Ovary (tissue), 3 donors: ENCODE measurements around the gene PTPRJ.

ENCODE experiments used
- CTCF ChIP-seq, 3 donors: fragments of 450-650 bp in 2 of 3; fragments of 200-600 bp in 1 of 3; IDR thresholded peaks; one replicate each; pipeline versions ENCODE4 v1.5.1 to v1.8.0; 2016 to 2022; ENCODE audit warnings: antibody characterized with exemption in 3 of 3, mild to moderate bottlenecking in 1 of 3
- EP300 ChIP-seq: sonication (generic); formaldehyde crosslinking; IDR thresholded peaks from one replicate; pipeline ENCODE4 v1.6.1; 2017; ENCODE audit warnings: antibody characterized with exemption
- POLR2A ChIP-seq: fragments of 450-650 bp; IDR thresholded peaks from one replicate; pipeline ENCODE4 v1.6.1; 2017; ENCODE audit warnings: antibody characterized with exemption, mild to moderate bottlenecking, moderate library complexity
- donor health status: DM: no; HTN: no; CAD: no.

GRCh38 chr11:48083421-48083820 lies 103.1 kb downstream of the PTPRJ start:
- no peak for TF ChIP-seq EP300
- no peak for TF ChIP-seq CTCF (IDR thresholded peaks at IDR 0.05)
- no peak for TF ChIP-seq POLR2A
